ENCODE results near the gene RIT2.

RIT2 gene

DNA sequence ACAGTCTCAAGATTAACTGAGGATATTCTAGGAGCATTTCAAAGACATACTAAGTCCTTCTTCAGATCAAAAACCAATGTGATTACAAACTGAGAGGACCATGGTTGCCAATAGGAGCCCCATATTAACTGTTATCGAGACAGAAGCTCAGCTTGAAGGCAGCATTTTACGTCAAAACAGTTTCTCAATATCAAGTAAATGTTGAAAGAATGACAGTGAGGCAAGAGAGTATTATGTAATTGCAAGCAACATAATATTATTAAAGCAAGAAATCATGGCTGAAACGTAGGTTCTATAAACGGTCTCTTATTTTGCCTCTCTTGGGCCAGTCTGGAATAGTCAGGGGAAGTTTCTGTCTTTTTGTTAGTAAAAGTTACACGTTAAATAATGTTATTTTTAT is 22.9 kb downstream of the RIT2 start:
- in situ Hi-C loops (cut with HindIII; ENCODE audit: low sequenced_read_pairs), result no loop called here

DNA sequence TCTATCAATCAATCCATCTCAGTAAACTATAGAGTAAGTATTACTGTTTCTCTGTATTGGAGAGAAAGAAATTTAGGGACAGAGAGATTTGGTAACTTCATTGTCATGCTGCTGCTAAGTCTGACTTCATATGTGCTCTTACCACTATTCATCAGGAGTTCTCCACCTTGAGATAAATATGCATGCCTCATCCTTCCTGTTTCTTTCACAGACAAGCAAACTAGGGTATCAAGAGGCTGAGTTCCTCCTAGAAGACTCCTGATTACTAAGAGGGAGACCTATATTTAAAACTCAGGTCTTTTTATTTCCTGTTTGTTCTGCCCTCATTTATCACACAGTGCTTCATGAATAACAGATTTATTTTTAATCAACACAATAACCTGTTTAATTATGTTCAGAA is 34.1 kb downstream of the RIT2 start:
- in situ Hi-C loops (cut with HindIII; ENCODE audit: low sequenced_read_pairs), result no loop called here

DNA sequence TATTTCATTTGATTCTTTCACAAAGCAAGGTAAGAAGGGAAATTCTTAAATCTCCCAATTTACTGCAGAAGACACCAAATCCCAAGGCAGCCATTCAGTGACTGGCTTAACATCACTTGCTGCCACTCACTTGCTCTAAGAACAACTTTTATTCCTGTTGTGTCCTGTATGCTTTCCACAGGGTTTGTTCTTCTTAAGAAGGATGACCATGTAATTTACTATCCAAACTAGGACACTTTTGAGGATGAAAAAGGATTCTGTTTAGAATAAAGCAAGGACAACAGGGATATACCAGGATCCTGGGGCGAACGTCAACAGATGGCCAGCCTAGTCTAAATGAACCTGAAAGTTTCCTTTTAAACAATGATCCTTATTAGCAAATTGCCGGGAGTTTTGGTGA is 34.8 kb downstream of the RIT2 start:
- in situ Hi-C loops (cut with HindIII; ENCODE audit: low sequenced_read_pairs), result no loop called here

DNA sequence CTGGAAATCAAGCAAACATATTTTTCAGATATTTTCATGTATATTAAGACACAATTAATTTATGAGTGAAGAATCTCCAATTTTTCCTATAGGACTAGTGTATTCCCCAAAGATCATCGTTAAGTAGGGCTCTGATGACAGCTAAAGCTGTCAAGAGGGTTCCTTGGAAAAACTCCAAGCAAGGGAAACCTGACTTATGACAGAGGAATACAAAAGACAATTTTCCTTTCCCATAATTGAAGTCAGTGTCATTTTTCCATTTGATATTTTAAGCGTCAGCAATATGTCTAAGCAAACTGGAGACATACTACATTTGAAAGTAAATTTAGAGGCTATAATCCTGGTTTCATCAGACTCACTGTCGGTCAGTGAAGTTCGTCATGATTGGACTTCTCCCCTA is 36.1 kb downstream of the RIT2 start:
- in situ Hi-C loops (cut with HindIII; ENCODE audit: low sequenced_read_pairs), result no loop called here

DNA sequence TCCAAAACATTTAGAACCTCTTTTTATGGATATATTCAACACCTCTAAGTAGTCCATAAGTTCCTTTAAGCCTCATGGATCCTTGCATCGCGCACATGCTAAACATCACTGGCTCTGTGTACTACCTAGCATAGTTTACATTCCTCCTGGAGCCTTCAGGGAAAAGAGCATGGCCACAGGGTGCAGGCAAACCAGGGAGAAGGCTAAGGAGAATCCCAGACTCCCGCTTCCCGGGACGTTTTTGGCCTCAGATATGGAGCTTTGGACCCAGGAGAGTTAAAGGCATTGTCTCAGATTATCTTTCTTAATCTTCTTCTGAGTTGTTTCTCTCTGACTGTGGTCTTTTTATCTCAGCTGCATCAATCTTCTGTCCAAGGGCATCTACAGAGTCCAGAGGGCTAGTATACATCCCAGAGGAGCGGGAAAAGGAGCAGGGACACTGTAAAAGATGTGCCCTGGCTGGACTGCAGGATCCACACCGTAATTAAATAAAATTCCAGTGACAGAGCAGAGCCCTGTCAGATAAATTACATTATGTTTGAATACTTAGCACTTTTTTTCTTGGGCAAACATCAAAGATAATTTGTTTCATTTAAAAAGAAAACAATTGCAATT is 36.9 kb downstream of the RIT2 start:
- in situ Hi-C loops (cut with HindIII; ENCODE audit: low sequenced_read_pairs), result no loop called here

DNA sequence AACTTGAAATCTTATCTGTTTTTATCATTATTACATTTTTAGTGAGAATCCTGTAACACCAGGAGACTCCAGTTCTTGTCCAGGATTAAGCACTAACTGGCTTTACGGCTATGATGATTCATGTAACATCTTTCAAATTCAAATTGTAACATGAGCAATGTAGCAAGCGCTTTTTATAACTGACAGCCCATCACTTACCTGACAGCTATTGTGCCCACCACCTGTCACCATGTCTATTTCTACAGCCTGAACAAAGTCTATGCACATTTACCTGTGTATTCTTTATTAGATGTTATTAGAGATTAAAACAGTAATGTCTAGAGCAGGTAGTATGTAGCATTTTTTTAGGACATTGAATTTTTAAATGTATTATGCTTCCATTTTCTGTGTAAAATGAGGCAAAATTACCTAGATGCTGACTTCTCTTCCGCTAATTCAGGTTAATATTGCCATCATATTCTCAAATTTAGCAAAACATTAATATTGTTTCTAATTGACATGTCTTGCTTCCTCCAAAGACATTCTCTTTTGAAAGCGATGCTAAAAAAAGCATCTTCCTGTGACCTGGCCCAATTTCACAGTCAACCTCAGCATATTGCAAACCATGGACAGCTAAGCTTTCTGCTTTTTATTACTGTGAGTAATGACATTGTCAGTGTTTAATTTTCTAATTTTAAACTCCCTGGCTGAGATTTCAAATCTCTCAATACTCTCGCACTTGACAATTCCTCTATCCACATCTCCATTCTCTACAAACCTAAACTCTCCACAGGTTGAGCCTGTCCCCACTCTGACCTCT is 37.8 kb downstream of the RIT2 start:
- in situ Hi-C loops (cut with HindIII; ENCODE audit: low sequenced_read_pairs), result no loop called here

DNA sequence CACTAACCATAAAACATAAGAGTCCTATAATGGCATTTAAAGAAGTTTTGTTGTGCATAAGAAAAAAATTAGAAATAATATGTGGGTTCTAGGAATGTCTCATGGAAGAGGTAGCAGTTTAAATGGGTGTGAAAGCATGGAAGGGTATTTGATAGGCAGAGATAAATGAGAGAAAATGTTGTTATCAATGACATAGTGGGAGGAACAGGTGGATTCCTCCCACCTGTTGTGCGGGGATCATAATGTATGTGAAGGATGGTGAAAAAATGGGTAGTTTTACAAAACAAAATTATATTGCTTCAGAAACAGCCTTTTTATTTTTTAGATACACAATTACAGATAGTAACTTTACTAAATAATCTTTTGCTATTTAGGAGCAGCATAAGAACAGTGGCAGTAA is 41.7 kb downstream of the RIT2 start:
- in situ Hi-C loops (cut with HindIII; ENCODE audit: low sequenced_read_pairs), result no loop called here

DNA sequence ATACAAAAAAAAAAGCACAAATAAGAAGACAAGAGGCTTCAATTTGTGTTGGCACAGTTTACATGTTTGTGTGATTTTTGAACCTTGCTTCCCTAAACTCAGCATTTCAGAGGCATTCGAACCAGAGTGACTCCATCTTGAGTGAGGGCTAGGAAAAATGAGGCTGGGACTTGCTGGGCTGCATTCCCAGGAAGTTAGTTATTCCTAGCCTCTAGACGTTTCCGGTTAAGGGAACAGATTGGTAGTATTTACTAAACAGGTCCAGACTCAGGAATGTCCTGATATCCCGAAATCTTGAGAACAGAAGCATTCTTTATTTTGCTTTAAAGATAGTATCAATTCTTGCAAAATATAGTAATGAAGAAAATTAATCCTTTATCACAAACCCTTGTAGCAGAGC is 46.7 kb downstream of the RIT2 start:
- in situ Hi-C loops (cut with HindIII; ENCODE audit: low sequenced_read_pairs), result no loop called here

DNA sequence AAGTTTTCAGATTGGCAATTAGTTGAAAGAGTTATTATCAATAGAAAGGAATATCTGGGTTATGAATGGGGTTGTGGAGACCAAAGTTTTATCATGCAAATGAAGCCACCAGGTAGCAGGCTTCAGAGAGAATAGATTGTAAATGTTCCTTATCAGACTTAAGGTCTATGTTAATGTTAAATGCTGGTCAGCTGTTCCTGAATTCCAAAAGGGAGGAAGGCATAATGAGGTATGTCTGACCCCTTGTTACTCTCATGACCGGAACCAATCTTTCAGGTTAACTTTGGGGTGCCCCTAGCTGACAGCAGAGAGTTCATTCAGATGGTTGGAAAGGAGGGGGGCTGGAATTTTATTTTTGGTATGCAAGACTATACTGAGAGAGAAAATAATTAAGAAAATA is 47.9 kb downstream of the RIT2 start:
- in situ Hi-C loops (cut with HindIII; ENCODE audit: low sequenced_read_pairs), result no loop called here

DNA sequence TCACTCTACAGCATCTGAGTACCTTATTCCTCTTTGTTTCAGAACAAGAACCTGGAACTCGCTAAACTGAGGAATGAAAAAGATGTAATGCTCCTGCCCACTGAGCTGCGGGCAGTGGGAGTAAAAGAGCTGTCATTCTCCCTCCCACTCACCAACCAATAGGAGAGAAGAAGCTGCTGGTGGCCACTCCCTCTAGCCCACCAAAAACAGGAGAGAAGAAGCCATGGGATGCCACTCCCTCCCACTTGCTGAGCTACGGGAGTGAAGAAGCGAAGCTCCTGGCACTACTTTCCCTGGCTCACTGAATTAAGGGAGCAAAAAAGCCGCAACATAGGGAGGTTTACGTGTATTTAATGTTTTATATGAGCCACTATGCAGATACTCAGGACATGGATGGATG is 53.7 kb downstream of the RIT2 start:
- in situ Hi-C loops (cut with HindIII; ENCODE audit: low sequenced_read_pairs), result no loop called here

DNA sequence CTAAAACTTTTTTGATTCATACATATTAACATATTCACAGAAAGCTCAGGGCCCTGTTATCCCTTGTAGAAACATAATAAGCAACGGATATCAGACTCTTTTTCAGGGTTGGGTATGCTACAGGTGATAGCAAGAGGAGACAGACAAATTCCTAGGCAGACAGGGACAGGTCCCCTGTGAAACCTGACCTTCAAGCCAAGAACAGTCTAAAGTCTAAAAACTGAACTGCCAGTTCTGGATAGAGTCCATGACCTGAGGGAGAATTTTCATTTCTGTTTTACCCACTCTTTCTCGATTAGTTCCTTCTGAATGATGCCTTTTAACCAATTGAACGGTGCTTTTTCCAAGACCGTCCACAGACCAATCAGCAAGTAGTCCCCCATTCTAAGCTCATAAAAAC is 54.2 kb downstream of the RIT2 start:
- in situ Hi-C loops (cut with HindIII; ENCODE audit: low sequenced_read_pairs), result no loop called here

DNA sequence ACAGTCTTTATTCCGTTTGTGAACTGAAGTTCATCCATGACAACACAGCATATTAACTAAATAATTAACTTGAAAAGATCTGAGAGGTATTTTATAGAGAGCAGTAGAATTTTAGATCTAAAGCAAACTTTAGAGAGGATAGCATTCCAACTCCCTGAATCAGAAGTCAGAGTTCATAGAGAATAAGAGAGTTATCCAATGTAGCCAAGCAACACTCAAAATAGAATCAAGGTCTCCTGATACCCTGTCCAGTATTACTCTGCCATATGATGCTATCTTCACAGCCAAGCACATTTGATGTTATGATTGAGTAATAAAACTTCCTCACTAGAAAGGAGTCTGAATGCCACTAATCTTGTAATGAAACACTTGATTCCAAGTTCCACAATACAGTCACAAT is 55.5 kb downstream of the RIT2 start:
- in situ Hi-C loops (cut with HindIII; ENCODE audit: low sequenced_read_pairs), result no loop called here

DNA sequence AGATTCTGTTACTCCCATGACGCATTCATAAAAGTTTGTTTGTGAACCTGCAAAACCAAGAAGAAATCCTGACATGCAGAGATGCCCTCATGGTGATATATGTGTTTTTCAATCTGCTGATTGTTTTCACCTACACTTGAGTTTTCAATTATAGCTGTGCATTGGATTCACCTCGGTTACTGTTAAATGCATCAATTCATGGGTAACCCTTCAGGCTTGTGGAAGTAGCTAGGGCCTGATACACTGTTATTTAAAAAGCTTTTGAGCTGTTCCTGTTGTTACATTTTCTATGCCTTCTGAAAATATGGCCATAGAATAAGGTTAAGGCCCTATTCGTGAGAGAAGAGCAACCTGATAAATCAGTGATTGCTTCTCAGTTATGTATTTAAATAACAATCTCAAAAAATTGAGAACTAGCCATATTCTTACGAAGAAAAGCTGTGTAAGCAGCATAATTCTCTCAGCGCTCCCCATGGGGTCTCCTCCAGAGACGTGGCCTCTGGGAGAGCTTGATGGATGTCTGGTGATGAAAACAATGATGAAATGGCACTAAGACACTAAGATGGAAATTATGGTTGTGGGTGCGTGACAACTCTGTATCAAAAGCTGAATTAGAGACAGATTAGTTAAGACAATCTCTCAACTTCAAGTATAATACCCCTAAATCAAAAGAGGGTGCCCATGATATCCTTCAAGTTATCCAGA is 60.5 kb downstream of the RIT2 start:
- in situ Hi-C loops (cut with HindIII; ENCODE audit: low sequenced_read_pairs), result loop anchor here (5.0 kb wide), 1 partner anchor 33 kb away; no protein-coding TSS in a partner anchor

DNA sequence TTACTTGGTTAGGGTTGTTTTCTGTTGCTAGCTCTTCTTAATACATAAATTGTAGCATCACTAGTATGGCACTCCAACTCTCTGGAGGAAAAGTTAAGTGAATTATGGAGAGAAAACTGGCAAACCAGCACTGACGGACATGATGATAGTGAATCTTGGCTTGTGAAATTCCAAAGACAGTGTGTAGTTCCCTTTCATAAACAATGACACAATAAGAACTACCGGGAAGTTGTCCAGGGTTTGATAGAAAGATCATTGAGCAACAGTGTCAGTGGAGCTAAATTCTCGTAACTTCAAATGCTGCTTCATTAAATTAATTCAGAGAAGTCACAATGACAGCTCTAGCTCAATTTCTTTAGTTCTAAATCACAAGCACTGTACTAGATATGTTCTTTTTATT is 66.5 kb downstream of the RIT2 start:
- in situ Hi-C loops (cut with HindIII; ENCODE audit: low sequenced_read_pairs), result no loop called here

DNA sequence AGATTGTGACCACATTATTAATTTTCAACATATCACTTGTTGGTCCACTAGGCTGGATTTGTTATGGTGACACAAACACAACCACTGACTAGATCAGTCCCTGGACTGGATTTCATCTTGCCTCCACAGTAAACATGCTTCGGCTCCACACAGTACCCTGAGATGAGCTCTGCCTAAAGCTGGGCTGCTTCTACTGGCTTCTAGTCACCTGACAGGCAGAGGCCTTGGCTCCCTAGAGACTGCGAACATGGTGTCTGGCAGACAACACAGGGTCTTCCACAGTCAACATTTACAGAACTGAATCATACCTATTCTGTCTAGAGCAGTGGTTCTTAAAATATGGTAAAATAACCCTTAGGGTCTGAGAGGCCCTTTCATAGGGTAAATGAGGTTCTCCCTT is 69.2 kb downstream of the RIT2 start:
- in situ Hi-C loops (cut with HindIII; ENCODE audit: low sequenced_read_pairs), result no loop called here

DNA sequence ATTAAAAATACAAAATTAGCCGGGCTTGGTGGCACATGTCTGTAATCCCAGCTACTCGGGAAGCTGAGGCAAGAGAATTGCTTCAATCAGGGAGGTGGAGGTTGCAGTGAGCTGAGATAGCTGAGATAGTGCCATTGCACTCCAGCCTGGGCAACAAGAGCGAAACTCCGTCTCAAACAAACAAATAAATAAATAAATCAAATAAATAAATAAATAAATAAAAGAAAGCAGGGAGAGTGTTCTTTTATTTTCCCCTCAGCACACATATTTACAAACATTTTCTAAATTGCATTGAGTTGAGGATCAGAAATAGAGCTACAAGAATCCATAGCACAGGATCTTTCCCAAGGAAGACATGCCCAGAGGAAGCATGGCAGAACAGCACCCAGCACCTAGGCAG is 71.9 kb downstream of the RIT2 start:
- in situ Hi-C loops (cut with HindIII; ENCODE audit: low sequenced_read_pairs), result no loop called here

DNA sequence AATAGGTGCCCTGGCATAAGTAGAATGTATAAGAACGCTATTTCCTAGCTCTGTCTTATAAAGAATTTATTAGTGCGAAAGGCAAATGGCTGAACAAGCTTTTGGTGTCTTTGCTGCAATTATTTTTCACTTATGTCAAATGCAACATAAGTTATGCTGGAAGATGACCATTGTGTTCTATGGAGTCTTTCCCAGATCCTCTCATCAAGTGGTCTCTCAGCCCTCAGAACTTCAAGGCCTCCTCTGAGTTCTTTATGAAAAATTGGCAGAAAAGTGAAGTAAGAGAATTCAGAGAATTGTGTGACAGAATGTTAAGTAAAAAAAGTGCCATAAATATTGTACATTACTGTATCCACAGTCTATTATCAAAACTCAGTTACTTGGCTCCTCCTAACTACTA is 75.2 kb downstream of the RIT2 start:
- in situ Hi-C loops (cut with HindIII; ENCODE audit: low sequenced_read_pairs), result no loop called here

DNA sequence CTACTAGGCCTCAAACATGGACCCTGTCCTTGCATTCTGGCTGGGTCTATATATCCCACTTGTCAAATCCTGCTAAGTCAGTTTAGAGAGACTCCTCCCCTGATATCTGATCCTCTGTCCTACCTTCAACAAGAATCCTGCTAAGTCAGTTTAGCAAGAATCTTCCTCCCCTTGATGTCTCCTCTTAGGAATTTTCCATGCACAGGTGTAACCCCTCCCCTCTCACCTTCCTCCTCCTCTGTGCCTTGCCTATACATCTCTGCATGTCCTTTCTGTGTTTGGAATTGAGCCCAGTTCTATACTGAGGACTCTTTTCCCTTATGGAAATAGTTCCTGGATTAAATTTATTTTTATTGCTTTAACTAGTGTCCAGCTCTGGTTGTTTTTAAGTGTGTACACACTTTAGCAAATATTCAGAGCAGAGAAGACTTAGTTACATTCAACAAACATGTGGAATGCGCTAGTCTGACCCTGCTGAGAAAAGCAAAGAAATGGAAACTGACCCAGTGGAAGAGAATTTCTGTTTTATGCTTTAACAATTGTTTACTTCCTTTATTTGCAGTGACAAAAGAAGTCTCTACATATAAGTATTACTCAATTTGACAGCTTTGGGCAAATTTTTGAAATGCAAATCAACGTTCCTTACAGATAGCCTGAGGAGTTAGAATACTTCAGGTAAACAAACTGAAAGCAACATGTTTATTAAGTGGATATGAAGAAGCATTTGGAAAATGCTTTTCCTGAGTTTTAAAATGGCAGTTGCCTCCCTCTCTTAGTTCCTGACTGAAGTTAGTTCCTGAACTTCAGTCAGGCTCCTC is 80.6 kb downstream of the RIT2 start:
- in situ Hi-C loops (cut with HindIII; ENCODE audit: low sequenced_read_pairs), result no loop called here

DNA sequence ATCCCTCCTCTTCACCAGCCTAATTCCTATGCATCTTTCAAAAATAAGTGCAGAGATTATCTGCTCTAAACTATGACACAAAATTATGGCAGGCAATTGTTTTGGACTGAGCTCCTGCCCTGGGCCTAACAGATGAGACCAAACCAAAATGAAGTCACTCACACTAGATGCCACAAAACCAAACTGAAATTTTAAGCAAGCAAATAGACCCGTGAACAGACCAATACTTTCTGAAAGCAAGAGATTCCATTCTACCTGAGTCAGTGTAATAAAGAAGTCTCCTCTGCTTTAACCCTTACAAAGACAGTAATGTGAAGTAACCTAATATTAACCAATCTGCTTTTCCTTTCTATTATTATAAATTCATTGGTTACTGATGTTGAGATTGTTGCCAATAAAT is 84.3 kb downstream of the RIT2 start:
- in situ Hi-C loops (cut with HindIII; ENCODE audit: low sequenced_read_pairs), result no loop called here

DNA sequence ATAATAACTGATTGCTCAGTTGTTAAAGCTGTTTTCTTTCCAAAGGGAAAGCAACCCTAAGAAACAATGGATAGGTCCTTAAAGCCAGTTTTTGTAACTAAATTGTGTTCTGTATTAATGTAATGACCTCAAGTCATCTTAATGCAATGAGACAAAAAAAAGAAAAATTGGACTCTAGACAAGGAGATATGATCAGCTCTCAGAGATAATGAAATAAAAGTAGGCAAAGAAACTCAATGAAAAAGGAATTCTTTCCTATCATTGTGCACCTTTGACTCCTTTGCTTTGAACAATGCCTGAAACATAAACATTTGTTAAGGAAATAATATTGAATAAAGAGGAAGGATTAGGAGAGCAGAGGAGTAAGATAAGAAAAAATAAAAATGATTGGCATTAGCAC is 86.1 kb downstream of the RIT2 start:
- in situ Hi-C loops (cut with HindIII; ENCODE audit: low sequenced_read_pairs), result no loop called here

DNA sequence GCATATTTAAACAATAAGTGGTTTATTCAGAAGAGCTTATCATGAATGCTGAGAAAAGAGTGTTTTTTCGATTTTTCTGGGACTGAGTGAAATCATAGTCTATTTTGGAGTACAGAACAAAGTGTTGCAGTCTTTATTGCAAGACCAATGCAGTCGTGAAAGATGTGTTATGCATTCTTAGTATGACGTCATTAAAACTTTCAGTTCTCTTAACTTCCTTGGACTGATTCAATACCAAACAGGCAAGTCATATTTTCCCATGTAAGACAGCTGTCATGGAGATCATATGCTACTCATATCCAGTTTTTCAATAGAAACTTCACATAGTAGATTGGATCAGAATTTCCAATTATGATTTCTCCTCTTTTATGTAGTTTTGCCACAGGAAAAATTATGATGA is 92.6 kb downstream of the RIT2 start:
- in situ Hi-C loops (cut with HindIII; ENCODE audit: low sequenced_read_pairs), result loop anchor here (5.0 kb wide), 1 partner anchor 34 kb away; no protein-coding TSS in a partner anchor
